CD4-positive, CD25-positive, alpha-beta regulatory T cell (primary cell): ENCODE results near the gene DENND2A. TPM values are rescaled to one million over a fixed set of nuclear protein-coding genes. Genes with fewer than 3 reads are reported as not detected.
A peak's percentile ranks its signal among the peaks of the same experiment; 100 is the strongest.
"Not testable (repeated sequence)": the region's sequence is repeated elsewhere in the genome, so short reads cannot be mapped to it uniquely, and the experiment has no call there.

ENCODE experiments used
- ATAC-seq, 2 donors: fragments of 150-1000 bp; cut with Tn5 transposase; one replicate each; pipeline ENCODE4 v1.10.0; 2021; ENCODE audit warnings: low read depth in 2 of 2, moderate number of reproducible peaks in 2 of 2, moderate library complexity in 1 of 2
- DNase-seq, 3 donors: peaks; one replicate each; pipeline versions ENCODE4 v3.0.0 to v3.0.0-alpha.2; 2012 to 2022; ENCODE audit warnings: mixed read lengths in 1 of 3
- H3K27ac ChIP-seq: one replicate; pipeline ENCODE4 v1.7.0; 2013; ENCODE audit warnings: mild to moderate bottlenecking, low read length; ENCODE audit not compliant: insufficient read depth, poor library complexity, severe bottlenecking
- H3K27me3 ChIP-seq: one replicate; pipeline ENCODE4 v1.7.0; 2013; ENCODE audit warnings: low read length; ENCODE audit not compliant: control insufficient read depth, insufficient read depth
- H3K36me3 ChIP-seq: one replicate; pipeline ENCODE4 v1.7.0; 2013; ENCODE audit warnings: mild to moderate bottlenecking, low read length, moderate library complexity; ENCODE audit not compliant: control insufficient read depth, insufficient read depth
- H3K4me1 ChIP-seq: 2 replicates; pipeline ENCODE4 v1.7.0; 2013; ENCODE audit warnings: mild to moderate bottlenecking, low read length; ENCODE audit not compliant: insufficient read depth, control insufficient read depth, poor library complexity, severe bottlenecking
- H3K4me3 ChIP-seq: one replicate; pipeline ENCODE4 v1.7.0; 2013; ENCODE audit warnings: low read depth, mild to moderate bottlenecking, low read length, moderate library complexity
- H3K9me3 ChIP-seq, 2 experiments: 1 replicate in 1 of 2; 2 replicates in 1 of 2; pipeline ENCODE4 v1.7.0; 2013; ENCODE audit warnings: low read length in 2 of 2, mild to moderate bottlenecking in 1 of 2, moderate library complexity in 1 of 2; ENCODE audit not compliant: control insufficient read depth in 2 of 2
- H3K27ac Mint-ChIP-seq, 3 donors: one replicate each; pipeline ENCODE4 v1.8.0; 2020 to 2022; ENCODE audit warnings: mild to moderate bottlenecking in 3 of 3, mixed read lengths in 3 of 3, moderate library complexity in 2 of 3
- H3K27me3 Mint-ChIP-seq: one replicate; pipeline ENCODE4 v1.8.0; 2022; ENCODE audit warnings: mild to moderate bottlenecking, mixed read lengths
- H3K36me3 Mint-ChIP-seq: one replicate; pipeline ENCODE4 v1.8.0; 2020; ENCODE audit warnings: mixed read lengths
- H3K4me1 Mint-ChIP-seq, 4 donors: one replicate each; pipeline ENCODE4 v1.8.0; 2020 to 2022; ENCODE audit warnings: mixed read lengths in 4 of 4, mild to moderate bottlenecking in 1 of 4
- H3K4me3 Mint-ChIP-seq, 4 donors: one replicate each; pipeline ENCODE4 v1.8.0; 2020 to 2022; ENCODE audit warnings: mild to moderate bottlenecking in 4 of 4, mixed read lengths in 4 of 4, moderate library complexity in 3 of 4
- H3K9me3 Mint-ChIP-seq, 7 donors: one replicate each; pipeline ENCODE4 v1.8.0; 2020 to 2022; ENCODE audit warnings: mixed read lengths in 7 of 7, mild to moderate bottlenecking in 3 of 7, moderate library complexity in 2 of 7
- polyA plus RNA-seq, 4 donors: library from polyadenylated mRNA; unstranded; fragments of 300-500 nt; fragmentation: Illumina TruSeq; gene quantifications; one replicate each; pipeline ENCODE4 v1.2.3, GENCODE V29; 2021
- total RNA-seq: library from RNA; stranded (reverse); gene quantifications from one replicate; pipeline ENCODE4 v1.2.3, GENCODE V29; 2022

DENND2A gene
- total and polyA plus RNA-seq, 5 donors from 2014 or later = not detected

GRCh38 chr7:140650367-140650766, 9.8 kb upstream of the DENND2A start:
- peaks cover 5 to 9% (median 7%) of the 10 kb centered on the region in 4 donors for H3K4me1 Mint-ChIP-seq
- H3K4me1 ChIP-seq = no peaks in the 10 kb centered on the region
- ATAC-seq (no peak), DNase-seq (no peak)
- no peaks in the 10 kb centered on the region for H3K36me3 Mint-ChIP-seq
- no peaks in the 10 kb centered on the region for H3K27me3 ChIP-seq
- H3K36me3 ChIP-seq = no peaks in the 10 kb centered on the region
- no peak overlapping the region for H3K4me3 Mint-ChIP-seq
- H3K27me3 Mint-ChIP-seq = peaks cover 35% of the 10 kb centered on the region
- H3K27ac Mint-ChIP-seq = no peak overlapping the region
- H3K9me3 ChIP-seq = no peaks in the 10 kb centered on the region
- no peak overlapping the region for H3K4me3 ChIP-seq
- H3K9me3 Mint-ChIP-seq = no peaks in the 10 kb centered on the region
- no peak overlapping the region for H3K27ac ChIP-seq

DNA sequence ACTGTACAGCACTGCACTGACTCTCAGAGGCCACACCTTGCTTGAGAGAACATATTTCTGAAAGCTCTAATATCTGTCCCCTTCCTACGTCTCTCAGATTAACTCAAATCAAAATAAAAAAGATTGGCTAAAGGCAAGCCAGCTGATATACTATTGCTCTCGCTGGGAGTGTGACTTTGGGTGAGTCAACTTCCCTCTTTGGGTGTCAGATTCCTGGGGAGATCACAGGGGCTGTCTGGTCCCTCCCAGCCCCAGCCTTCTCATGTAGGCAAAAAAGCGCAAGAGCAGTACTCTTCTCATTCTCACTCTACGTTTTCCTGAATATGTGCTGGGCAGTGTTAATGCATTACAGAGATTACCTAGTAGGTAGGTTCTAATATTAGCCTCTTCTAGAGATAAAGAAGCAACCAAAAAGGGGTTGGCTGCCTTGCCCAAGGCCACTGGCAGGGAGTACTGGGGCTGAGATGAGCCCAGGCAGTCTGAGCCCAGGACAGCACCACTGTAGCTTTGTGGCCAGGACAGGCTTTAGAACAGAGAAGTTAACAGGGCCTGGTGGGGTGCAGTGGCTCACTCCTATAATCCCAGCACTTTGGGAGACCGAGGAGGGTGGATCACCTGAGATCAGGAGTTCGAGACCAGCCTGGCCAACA, 9.1 kb upstream of the DENND2A start:
- H3K4me3 ChIP-seq = no peak overlapping the region
- H3K4me1 Mint-ChIP-seq = peaks cover 5 to 9% (median 6%) of the 10 kb centered on the region in 4 donors
- H3K9me3 ChIP-seq = no peaks in the 10 kb centered on the region
- H3K4me3 Mint-ChIP-seq = no peak overlapping the region
- ATAC-seq = no peak
- no peak overlapping the region for H3K27ac ChIP-seq
- no peaks in the 10 kb centered on the region for H3K36me3 ChIP-seq
- H3K36me3 Mint-ChIP-seq = no peaks in the 10 kb centered on the region
- no peaks in the 10 kb centered on the region for H3K4me1 ChIP-seq
- no peaks in the 10 kb centered on the region for H3K27me3 ChIP-seq
- no peak for DNase-seq
- H3K27ac Mint-ChIP-seq = peak overlapping the region in 1 of 3 donors; percentile 35
- H3K27me3 Mint-ChIP-seq = peaks cover 37% of the 10 kb centered on the region
- H3K9me3 Mint-ChIP-seq = no peaks in the 10 kb centered on the region

- no peak overlapping the region for H3K4me3 Mint-ChIP-seq
- ATAC-seq (peak; percentile 85 to 92), DNase-seq (peak in 2 of 3 donors; percentile 26 to 49)
- no peak overlapping the region for H3K27ac ChIP-seq
- H3K9me3 ChIP-seq = no peaks in the 10 kb centered on the region
- H3K27me3 Mint-ChIP-seq = peaks cover 48% of the 10 kb centered on the region
- peaks cover 0 to 3% (median 0%) of the 10 kb centered on the region in 7 donors for H3K9me3 Mint-ChIP-seq
- H3K27me3 ChIP-seq = peaks cover 3% of the 10 kb centered on the region
- no peaks in the 10 kb centered on the region for H3K36me3 ChIP-seq
- no peaks in the 10 kb centered on the region for H3K4me1 ChIP-seq
- H3K27ac Mint-ChIP-seq = peak overlapping the region in 2 of 3 donors; percentile 18 to 78
- H3K4me1 Mint-ChIP-seq = peaks cover 0 to 6% (median 1%) of the 10 kb centered on the region in 4 donors
- no peak overlapping the region for H3K4me3 ChIP-seq
- no peaks in the 10 kb centered on the region for H3K36me3 Mint-ChIP-seq
Observed at GRCh38 chr7:140646931-140647647, 6.5 kb upstream of the DENND2A start.

DNA sequence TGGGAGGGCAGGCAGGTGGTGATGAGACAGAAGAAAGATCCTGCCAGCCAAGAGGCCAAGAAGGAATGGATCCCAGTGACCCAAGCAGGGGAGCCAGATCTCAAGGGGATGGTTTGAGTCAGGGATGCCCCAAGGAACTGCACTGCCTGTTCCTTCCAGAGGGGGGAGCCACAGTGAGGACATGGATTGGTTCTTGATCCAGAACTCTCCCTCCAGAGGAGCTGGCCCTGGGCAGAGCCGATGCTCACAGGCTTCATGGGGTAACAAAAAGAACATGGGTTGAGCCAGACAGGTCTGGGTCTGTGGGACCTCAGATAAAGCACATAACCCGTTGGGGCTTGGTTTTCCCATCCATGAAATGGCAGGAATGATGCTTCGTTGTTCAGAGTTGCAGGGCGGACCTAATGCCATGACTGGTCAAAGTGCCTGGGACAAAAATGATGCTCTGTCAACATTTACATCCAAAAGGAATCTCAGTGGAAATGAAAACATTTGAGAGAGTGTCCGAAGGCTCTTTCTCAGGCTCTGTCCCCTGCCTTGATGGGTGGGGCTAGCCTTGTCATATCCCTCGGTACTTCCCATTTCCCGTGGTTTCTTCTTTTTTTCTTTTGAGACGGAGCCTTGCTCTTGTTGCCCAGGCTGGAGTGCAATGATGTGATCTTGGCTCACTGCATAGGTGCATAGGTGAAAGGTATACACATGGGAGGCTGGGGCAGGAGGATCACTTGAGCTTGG, 4.7 kb upstream of the DENND2A start:
- Mint-ChIP-seq H3K36me3 (no peaks in the 10 kb centered on the region), H3K4me3 (no peak overlapping the region), H3K4me1 (peaks cover 0 to 16% (median 2%) of the 10 kb centered on the region in 4 donors), H3K27ac (peak overlapping the region in 1 of 3 donors; percentile 12), H3K9me3 (peaks cover 0 to 3% (median 0%) of the 10 kb centered on the region in 7 donors), H3K27me3 (peaks cover 53% of the 10 kb centered on the region)
- Histone ChIP-seq H3K27me3 (peaks cover 8% of the 10 kb centered on the region), H3K27ac (no peak overlapping the region), H3K4me3 (no peak overlapping the region), H3K9me3 (no peaks in the 10 kb centered on the region), H3K4me1 (peaks cover 6% of the 10 kb centered on the region), H3K36me3 (no peaks in the 10 kb centered on the region)
- ATAC-seq (no peak), DNase-seq (peak in 1 of 3 donors; percentile 11)

GRCh38 chr7:140644761-140645160, 4.1 kb upstream of the DENND2A start:
- not testable (repeated sequence) for H3K27me3 ChIP-seq, H3K36me3 Mint-ChIP-seq, H3K4me3 Mint-ChIP-seq, H3K27ac ChIP-seq, H3K4me3 ChIP-seq, H3K9me3 ChIP-seq, H3K36me3 ChIP-seq, DNase-seq, H3K27ac Mint-ChIP-seq, ATAC-seq, H3K9me3 Mint-ChIP-seq
- H3K4me1 Mint-ChIP-seq = peaks cover 0 to 18% (median 4%) of the 10 kb centered on the region in 4 donors
- H3K4me1 ChIP-seq = peaks cover 11% of the 10 kb centered on the region
- H3K27me3 Mint-ChIP-seq = peaks cover 52% of the 10 kb centered on the region

GRCh38 chr7:140643416-140643815, 2.8 kb upstream of the DENND2A start:
- Mint-ChIP-seq H3K27me3 (peaks cover 62% of the 10 kb centered on the region), H3K4me3 (peak overlapping the region in 1 of 4 donors; percentile 46), H3K27ac (no peak overlapping the region), H3K36me3 (peaks cover 4% of the 10 kb centered on the region), H3K9me3 (peaks cover 0 to 3% (median 0%) of the 10 kb centered on the region in 7 donors), H3K4me1 (peaks cover 0 to 27% (median 6%) of the 10 kb centered on the region in 4 donors)
- no peaks in the 10 kb centered on the region for H3K36me3 ChIP-seq
- H3K4me3 ChIP-seq = no peak overlapping the region
- no peak overlapping the region for H3K27ac ChIP-seq
- H3K27me3 ChIP-seq = peaks cover 13% of the 10 kb centered on the region
- no peak for DNase-seq
- H3K4me1 ChIP-seq = peaks cover 14% of the 10 kb centered on the region
- H3K9me3 ChIP-seq = no peaks in the 10 kb centered on the region
- no peak for ATAC-seq

DNA sequence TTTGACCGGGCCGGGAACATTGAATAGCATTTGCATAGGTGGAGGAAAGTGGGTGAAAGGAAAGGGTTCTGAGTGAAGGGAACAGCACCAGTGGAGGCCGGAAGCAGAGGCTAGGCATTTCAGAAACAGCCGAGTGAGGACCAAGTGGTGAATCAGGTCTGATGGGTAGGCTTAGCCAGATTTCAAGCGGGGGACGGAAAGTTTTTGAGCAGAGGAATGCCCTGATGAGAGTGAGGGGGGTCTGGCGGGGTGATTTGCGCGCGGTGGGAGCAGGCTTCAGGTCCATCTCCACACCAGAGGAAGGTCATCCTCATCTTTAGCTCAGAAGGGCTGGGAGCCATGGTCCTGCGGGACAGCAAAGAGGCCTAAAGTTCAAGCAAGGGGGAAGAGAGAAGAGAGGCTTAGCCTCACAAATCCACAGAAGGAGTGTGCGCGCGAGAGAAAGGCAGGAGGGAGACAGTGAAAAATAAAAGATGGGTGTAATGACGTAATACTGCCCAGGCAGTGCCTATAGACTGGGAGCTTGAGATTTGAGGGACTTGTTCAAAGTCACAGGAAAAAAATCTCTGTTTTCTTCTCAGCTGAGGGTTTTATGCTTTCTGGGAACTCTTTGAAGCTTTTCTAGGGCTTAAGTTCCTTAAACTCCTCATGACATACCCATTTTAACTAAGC, 1.0 kb upstream of the DENND2A start:
- no peak overlapping the region for H3K27ac ChIP-seq
- peaks cover 14% of the 10 kb centered on the region for H3K4me1 ChIP-seq
- H3K9me3 ChIP-seq = no peaks in the 10 kb centered on the region
- Mint-ChIP-seq H3K4me3 (peak overlapping the region in 2 of 4 donors; percentile 28 to 55), H3K9me3 (peaks cover 0 to 3% (median 0%) of the 10 kb centered on the region in 7 donors), H3K4me1 (peaks cover 0 to 21% (median 5%) of the 10 kb centered on the region in 4 donors), H3K36me3 (peaks cover 4% of the 10 kb centered on the region), H3K27me3 (peaks cover 66% of the 10 kb centered on the region), H3K27ac (peak overlapping the region in 1 of 3 donors; percentile 8)
- no peak overlapping the region for H3K4me3 ChIP-seq
- ATAC-seq (no peak), DNase-seq (no peak)
- H3K36me3 ChIP-seq = no peaks in the 10 kb centered on the region
- H3K27me3 ChIP-seq = peaks cover 19% of the 10 kb centered on the region
